A549 (cell line): ENCODE data around the gene ZBED5. TPM values are rescaled to one million over a fixed set of nuclear protein-coding genes. Genes with fewer than 3 reads are reported as not detected.
"Not testable (repeated sequence)": the region's sequence is repeated elsewhere in the genome, so short reads cannot be mapped to it uniquely, and the experiment has no call there.

Experiments
- ATAC-seq, 2 experiments: fragments of 200-7000 bp in 1 of 2; fragments of >200 bp in 1 of 2; cut with Nextera tagmentation in 1 of 2; cut with Tn5 transposase in 1 of 2; 3 replicates each; pipeline versions ENCODE4 v1.8.0 to v1.9.1; 2018 to 2020; ENCODE audit warnings: mild to moderate bottlenecking in 1 of 2, moderate library complexity in 1 of 2
- CTCF ChIA-PET: fragments of 300-600 bp; sonication (Branson Sonifier 250); formaldehyde crosslinking; extraction: SDS; loops from one replicate; lab custom pipeline; 2021; ENCODE audit warnings: antibody characterized with exemption, inconsistent platforms; lab: Yijun Ruan, JAX
- POLR2A ChIA-PET: fragments of 350-600 bp; formaldehyde crosslinking; extraction: SDS; loops from one replicate; lab custom pipeline; 2021; ENCODE audit warnings: antibody characterized with exemption, inconsistent platforms; lab: Yijun Ruan, JAX
- DNase-seq, 2 experiments: peaks; one replicate each; pipeline versions ENCODE4 v3.0.0 to v3.0.0-alpha.2; 2011 to 2016; ENCODE audit warnings: low read depth in 1 of 2, low spot score in 1 of 2
- FAIRE-seq: peaks from 2 replicates; lab custom pipeline; 2011; peaks lifted over from hg19 to GRCh38; lab: Jason Lieb, UNC
- H3K27ac ChIP-seq, 2 experiments: fragments of >200 bp; sonication (Bioruptor Twin); formaldehyde crosslinking; 3 replicates each; pipeline ENCODE4 v1.5.1; 2016 to 2017
- H3K4me1 ChIP-seq: fragments of >200 bp; sonication (Bioruptor Twin); formaldehyde crosslinking; 3 replicates; pipeline ENCODE4 v1.6.1; 2016
- H3K4me2 ChIP-seq: fragments of >200 bp; sonication (Bioruptor Twin); formaldehyde crosslinking; 3 replicates; pipeline ENCODE4 v1.6.1; 2016
- H3K4me3 ChIP-seq: fragments of >200 bp; sonication (Bioruptor Twin); formaldehyde crosslinking; 3 replicates; pipeline ENCODE4 v1.5.1; 2016
- H3K9me3 ChIP-seq: fragments of >200 bp; sonication (Bioruptor Twin); formaldehyde crosslinking; 3 replicates; pipeline ENCODE4 v1.6.1; 2016
- ATOH8 ChIP-seq: fragments of 250-450 bp; sonication (Bioruptor Pico); IDR thresholded peaks from 2 replicates; pipeline ENCODE4 v1.5.0; 2020; ENCODE audit warnings: low read depth, mild to moderate bottlenecking, moderate library complexity
- CBX2 ChIP-seq: fragments of 200-600 bp; sonication (generic); IDR thresholded peaks from 2 replicates; pipeline ENCODE4 v1.6.1; 2016; ENCODE audit warnings: low read depth, mild to moderate bottlenecking, borderline replicate concordance
- CEBPB ChIP-seq, 2 experiments: fragments of >200 bp in 1 of 2; sonication (Bioruptor Twin) in 1 of 2; formaldehyde crosslinking in 1 of 2; IDR thresholded peaks; 2 replicates each; pipeline ENCODE4 v1.6.1; 2012 to 2016
- CHD2 ChIP-seq: fragments of 150-350 bp; IDR thresholded peaks from 2 replicates; pipeline ENCODE4 v1.6.1; 2014; ENCODE audit warnings: low read length; ENCODE audit not compliant: partially characterized antibody
- CHD4 ChIP-seq: fragments of 200-600 bp; sonication (generic); IDR thresholded peaks from 2 replicates; pipeline ENCODE4 v1.6.1; 2016; ENCODE audit warnings: antibody characterized with exemption, mild to moderate bottlenecking, borderline replicate concordance
- EP300 ChIP-seq, 2 experiments: fragments of >200 bp; sonication (Bioruptor Twin); formaldehyde crosslinking; IDR thresholded peaks; 2 replicates in 1 of 2; 3 replicates in 1 of 2; pipeline ENCODE4 v1.6.1; 2016 to 2017
- ESRRA ChIP-seq: fragments of 150-350 bp; IDR thresholded peaks from 2 replicates; pipeline ENCODE4 v1.6.1; 2014; ENCODE audit warnings: mild to moderate bottlenecking, low read length, borderline replicate concordance
- FOSL2 ChIP-seq, 2 experiments: fragments of 450-650 bp in 1 of 2; fragments of >200 bp in 1 of 2; sonication (Bioruptor Twin) in 1 of 2; formaldehyde crosslinking; IDR thresholded peaks; 2 replicates each; pipeline versions ENCODE4 v1.5.0 to v1.6.1; 2016 to 2020; ENCODE audit warnings: mild to moderate bottlenecking in 1 of 2, moderate library complexity in 1 of 2
- HEYL ChIP-seq: fragments of 250-450 bp; sonication (Bioruptor Pico); IDR thresholded peaks from 2 replicates; pipeline ENCODE4 v1.8.0; 2021; ENCODE audit warnings: mild to moderate bottlenecking, moderate library complexity
- HOXA7 ChIP-seq: fragments of 250-450 bp; sonication (Bioruptor Pico); IDR thresholded peaks from 2 replicates; pipeline ENCODE4 v1.5.0; 2020; ENCODE audit warnings: mild to moderate bottlenecking, moderate library complexity
- HOXB13 ChIP-seq: fragments of 250-450 bp; sonication (Bioruptor Pico); IDR thresholded peaks from 2 replicates; pipeline ENCODE4 v1.5.0; 2020; ENCODE audit warnings: low read depth, mild to moderate bottlenecking, moderate library complexity
- JUN ChIP-seq, 2 experiments: fragments of >200 bp; sonication (Bioruptor Twin); formaldehyde crosslinking; IDR thresholded peaks; 2 replicates in 1 of 2; 3 replicates in 1 of 2; pipeline ENCODE4 v1.6.1; 2016 to 2017
- JUNB ChIP-seq: fragments of >200 bp; sonication (Bioruptor Twin); formaldehyde crosslinking; IDR thresholded peaks from 2 replicates; pipeline ENCODE4 v1.6.1; 2016
- KDM1A ChIP-seq: fragments of 200-600 bp; sonication (generic); IDR thresholded peaks from 2 replicates; pipeline ENCODE4 v1.6.1; 2016; ENCODE audit warnings: low read depth, mild to moderate bottlenecking
- MAZ ChIP-seq: fragments of 150-350 bp; IDR thresholded peaks from 2 replicates; pipeline ENCODE4 v1.6.1; 2014; ENCODE audit warnings: antibody characterized with exemption, low read depth, low read length, borderline replicate concordance
- NFE2L2 ChIP-seq: fragments of 150-350 bp; conservative IDR thresholded peaks from 2 replicates; pipeline ENCODE4 v1.6.1; 2014; ENCODE audit warnings: low read length
- PBX3 ChIP-seq: IDR thresholded peaks from 2 replicates; pipeline ENCODE4 v1.6.1; 2012
- POLR2A ChIP-seq: IDR thresholded peaks from 2 replicates; pipeline ENCODE4 v1.6.1; 2012; ENCODE audit warnings: mild to moderate bottlenecking, low read length
- RARB ChIP-seq: fragments of 250-450 bp; sonication (Bioruptor Pico); IDR thresholded peaks from 2 replicates; pipeline ENCODE4 v1.8.0; 2021; ENCODE audit warnings: mild to moderate bottlenecking, moderate library complexity
- SMC3 ChIP-seq: fragments of >200 bp; sonication (Bioruptor Twin); formaldehyde crosslinking; IDR thresholded peaks from 3 replicates; pipeline ENCODE4 v1.6.1; 2018; ENCODE audit warnings: inconsistent platforms
- SREBF2 ChIP-seq: fragments of 450-650 bp; IDR thresholded peaks from 2 replicates; pipeline ENCODE4 v1.6.1; 2014; ENCODE audit warnings: mild to moderate bottlenecking, moderate library complexity
- ZFP36 ChIP-seq: fragments of 450-650 bp; IDR thresholded peaks from 2 replicates; pipeline ENCODE4 v1.6.1; 2014; ENCODE audit warnings: borderline replicate concordance; ENCODE audit not compliant: partially characterized antibody
- ZNF302 ChIP-seq: fragments of 250-450 bp; sonication (Bioruptor Pico); IDR thresholded peaks from 2 replicates; pipeline ENCODE4 v1.9.0; 2021; ENCODE audit warnings: inconsistent platforms, mild to moderate bottlenecking, moderate library complexity
- WGBS: methylation state at CpG from one replicate; pipeline ENCODE4 v1.1.6; 2017; ENCODE audit errors: missing lambda C conversion rate; 5-methylcytosine and 5-hydroxymethylcytosine counted together
- polyA plus RNA-seq, 4 experiments: library from polyadenylated mRNA; depleted of rRNA in 3 of 4; stranded (reverse); fragments of >200 nt; fragmentation: RNase III in 1 of 4; extraction: RNeasy Plus Mini Kit Qiagen cat#74134 plus additional on column Dnase treatment in 1 of 4; gene quantifications; 2 replicates in 3 of 4; 3 replicates in 1 of 4; pipeline ENCODE4 v1.2.3, GENCODE V29; 2011 to 2017
- TF ChIP-seq, protein P1 (sequence below): IDR thresholded peaks from 2 replicates; pipeline ENCODE4 v1.6.1; 2012; ENCODE audit warnings: low read depth, borderline replicate concordance
- TF ChIP-seq, protein P2 (sequence below): fragments of 450-650 bp; IDR thresholded peaks from 2 replicates; pipeline ENCODE4 v1.6.1; 2014; ENCODE audit warnings: antibody characterized with exemption
- TF ChIP-seq, protein P3 (sequence below): fragments of >200 bp; sonication (Bioruptor Twin); formaldehyde crosslinking; IDR thresholded peaks from 2 replicates; pipeline ENCODE4 v1.6.1; 2016
- TF ChIP-seq, protein P4 (sequence below): fragments of >200 bp; sonication (Bioruptor Twin); formaldehyde crosslinking; IDR thresholded peaks from 3 replicates; pipeline ENCODE4 v1.6.1; 2016

Gene ZBED5
- polyA plus RNA-seq, 2 of the 4 experiments (the other 2 are of a cell fraction): 60.6 to 132 TPM

- Histone ChIP-seq H3K4me1 (no peaks in the 10 kb centered on the region), H3K4me2 (no peak overlapping the region), H3K9me3 (no peaks in the 10 kb centered on the region), H3K27ac (no peak overlapping the region), H3K4me3 (no peak overlapping the region)
- no peak for TF ChIP-seq CEBPB (IDR thresholded peaks at IDR 0.05)
- ChIA-PET POLR2A (interaction anchor here (2.1 kb wide), 1 partner anchor 35 kb away, joined by 17 read pairs; the partner anchor contains the start of gene EIF4G2), CTCF (no interaction called here)
- ATAC-seq: no peak
- peak; percentile 18 for FAIRE-seq
- DNase-seq: no peak
Measured at GRCh38 chr11:10844356-10844755, 13.5 kb downstream of the ZBED5 start.

DNA sequence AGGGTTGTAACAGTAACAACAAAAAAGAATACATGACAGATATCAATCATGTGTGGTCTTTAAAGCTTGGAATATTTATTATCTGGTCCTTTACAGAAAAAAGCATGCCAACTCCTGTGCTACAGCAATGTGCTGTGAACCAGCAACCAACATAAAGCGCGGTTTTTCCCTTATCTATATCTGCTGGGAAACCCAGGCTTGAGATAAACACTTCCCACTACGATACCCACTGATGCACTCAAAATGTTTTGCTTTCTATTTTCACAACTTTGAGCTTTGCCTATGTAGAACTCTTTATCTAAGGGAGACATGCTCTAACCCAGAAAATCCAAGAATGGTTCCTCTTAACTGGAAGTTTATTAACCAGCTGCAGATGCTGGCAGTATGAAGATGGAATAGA is 19.0 kb downstream of the ZBED5 start:
- TF ChIP-seq ATOH8 (CRISPR knock-in tag) (no peak), HEYL (CRISPR knock-in tag) (no peak), NFE2L2 (no peak), HOXB13 (CRISPR knock-in tag) (no peak), ESRRA (no peak), SMC3 (no peak), SREBF2 (no peak), PBX3 (no peak), CHD2 (no peak)
- TF ChIP-seq, protein P1, sequence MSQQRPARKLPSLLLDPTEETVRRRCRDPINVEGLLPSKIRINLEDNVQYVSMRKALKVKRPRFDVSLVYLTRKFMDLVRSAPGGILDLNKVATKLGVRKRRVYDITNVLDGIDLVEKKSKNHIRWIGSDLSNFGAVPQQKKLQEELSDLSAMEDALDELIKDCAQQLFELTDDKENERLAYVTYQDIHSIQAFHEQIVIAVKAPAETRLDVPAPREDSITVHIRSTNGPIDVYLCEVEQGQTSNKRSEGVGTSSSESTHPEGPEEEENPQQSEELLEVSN: no peak
- no peak for ATAC-seq
- H3K9me3 ChIP-seq: no peaks in the 10 kb centered on the region
- 63% methylated on average over 3 of the region's 3 CpGs for WGBS
- no peak overlapping the region for H3K4me3 ChIP-seq
- FAIRE-seq: no peak
- H3K27ac ChIP-seq: no peak overlapping the region
- DNase-seq: no peak
- ChIA-PET POLR2A (interaction anchor here (1.0 kb wide), 1 partner anchor 30 kb away, joined by 5 read pairs; the partner anchor contains the start of gene EIF4G2), CTCF (interaction anchor here (1.0 to 4.2 kb wide), 5 partner anchors 9 to 95 kb away, joined by 3 to 11 read pairs (median 4); no protein-coding TSS in a partner anchor)
- no peak overlapping the region for H3K4me2 ChIP-seq
- H3K4me1 ChIP-seq: no peaks in the 10 kb centered on the region

DNA sequence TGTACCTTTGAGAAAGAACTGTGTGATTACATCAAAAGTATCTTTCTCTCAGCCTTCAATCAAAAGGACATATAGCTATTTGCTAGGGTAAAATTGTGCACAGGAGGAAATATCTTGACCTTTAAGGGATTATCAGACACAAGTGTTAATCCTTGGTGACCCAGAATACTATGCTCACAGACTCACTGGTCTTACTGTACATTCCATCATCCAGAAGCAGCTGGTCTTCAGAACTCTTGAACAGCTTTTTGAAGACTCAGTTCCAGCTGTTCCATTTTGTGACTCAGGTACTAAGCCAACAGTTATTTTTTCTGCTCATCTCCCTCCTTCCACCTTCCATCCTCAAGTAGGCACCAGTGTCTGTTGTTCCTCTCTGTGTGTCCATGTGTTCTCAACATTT is 19.8 kb downstream of the ZBED5 start:
- no peak for DNase-seq
- TF ChIP-seq HOXA7 (CRISPR knock-in tag) (no peak), MAZ (no peak), KDM1A (no peak), JUNB (no peak), ZNF302 (CRISPR knock-in tag) (no peak), ZFP36 (no peak), CBX2 (no peak), POLR2A (no peak), RARB (no peak), EP300 (IDR thresholded peaks at IDR 0.05) (no peak), CHD4 (no peak), HEYL (CRISPR knock-in tag) (no peak), FOSL2 (IDR thresholded peaks at IDR 0.05) (no peak), FOSL2 (CRISPR knock-in tag; IDR thresholded peaks at IDR 0.05) (no peak), JUN (IDR thresholded peaks at IDR 0.05) (no peak)
- TF ChIP-seq, protein P2, sequence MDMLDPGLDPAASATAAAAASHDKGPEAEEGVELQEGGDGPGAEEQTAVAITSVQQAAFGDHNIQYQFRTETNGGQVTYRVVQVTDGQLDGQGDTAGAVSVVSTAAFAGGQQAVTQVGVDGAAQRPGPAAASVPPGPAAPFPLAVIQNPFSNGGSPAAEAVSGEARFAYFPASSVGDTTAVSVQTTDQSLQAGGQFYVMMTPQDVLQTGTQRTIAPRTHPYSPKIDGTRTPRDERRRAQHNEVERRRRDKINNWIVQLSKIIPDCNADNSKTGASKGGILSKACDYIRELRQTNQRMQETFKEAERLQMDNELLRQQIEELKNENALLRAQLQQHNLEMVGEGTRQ: no peak
- TF ChIP-seq, protein P3, sequence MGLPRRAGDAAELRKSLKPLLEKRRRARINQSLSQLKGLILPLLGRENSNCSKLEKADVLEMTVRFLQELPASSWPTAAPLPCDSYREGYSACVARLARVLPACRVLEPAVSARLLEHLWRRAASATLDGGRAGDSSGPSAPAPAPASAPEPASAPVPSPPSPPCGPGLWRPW: no peak
- TF ChIP-seq, protein P4, sequence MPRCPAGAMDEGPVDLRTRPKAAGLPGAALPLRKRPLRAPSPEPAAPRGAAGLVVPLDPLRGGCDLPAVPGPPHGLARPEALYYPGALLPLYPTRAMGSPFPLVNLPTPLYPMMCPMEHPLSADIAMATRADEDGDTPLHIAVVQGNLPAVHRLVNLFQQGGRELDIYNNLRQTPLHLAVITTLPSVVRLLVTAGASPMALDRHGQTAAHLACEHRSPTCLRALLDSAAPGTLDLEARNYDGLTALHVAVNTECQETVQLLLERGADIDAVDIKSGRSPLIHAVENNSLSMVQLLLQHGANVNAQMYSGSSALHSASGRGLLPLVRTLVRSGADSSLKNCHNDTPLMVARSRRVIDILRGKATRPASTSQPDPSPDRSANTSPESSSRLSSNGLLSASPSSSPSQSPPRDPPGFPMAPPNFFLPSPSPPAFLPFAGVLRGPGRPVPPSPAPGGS: no peak
- Histone ChIP-seq H3K4me2 (no peak overlapping the region), H3K4me3 (no peak overlapping the region), H3K9me3 (no peaks in the 10 kb centered on the region), H3K27ac (no peak overlapping the region), H3K4me1 (no peaks in the 10 kb centered on the region)
- POLR2A ChIA-PET: interaction anchor here (1.4 kb wide), 1 partner anchor 29 kb away, joined by 6 read pairs; the partner anchor contains the start of gene EIF4G2
- CTCF ChIA-PET: interaction anchor here (0.8 to 4.2 kb wide), 4 partner anchors 13 to 96 kb away, joined by 3 to 11 read pairs (median 4); no protein-coding TSS in a partner anchor
- FAIRE-seq: peak; percentile 13
- ATAC-seq: no peak

DNA sequence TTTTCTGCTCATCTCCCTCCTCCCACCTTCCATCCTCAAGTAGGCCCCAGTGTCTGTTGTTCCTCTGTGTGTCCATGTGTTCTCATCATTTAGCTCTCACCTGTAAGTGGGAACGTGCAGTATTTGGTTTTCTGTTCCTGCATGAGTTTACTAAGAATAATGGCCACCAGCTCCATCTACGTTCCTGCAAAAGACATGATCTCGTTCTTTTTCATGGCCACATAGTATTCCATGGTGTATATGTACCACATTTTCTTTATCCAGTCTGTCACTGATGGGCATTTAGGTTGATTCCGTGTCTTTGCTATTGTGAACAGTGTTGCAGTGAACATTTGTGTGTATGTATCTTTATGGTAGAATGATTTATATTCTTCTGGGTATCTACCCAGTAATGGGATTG is 21.0 kb downstream of the ZBED5 start:
- not testable (repeated sequence) for FAIRE-seq

More for the DNA sequence above, 21.0 kb downstream of the ZBED5 start:
- H3K4me2 ChIP-seq, H3K9me3 ChIP-seq, H3K27ac ChIP-seq, ATAC-seq, POLR2A ChIA-PET, DNase-seq, H3K4me3 ChIP-seq, H3K4me1 ChIP-seq: not testable (repeated sequence)
- WGBS: 56% methylated on average over 4 of the region's 4 CpGs
- CTCF ChIA-PET: interaction anchor here (1.3 to 1.5 kb wide), 2 partner anchors 11 to 951 kb away, joined by 3 to 4 read pairs; no protein-coding TSS in a partner anchor
